Fibroblast of skin of right biceps (primary cell): ENCODE measurements around the gene CNN2.

ENCODE experiments used
- DNase-seq: peaks from one replicate; pipeline ENCODE4 v3.0.0-alpha.2; 2013

CNN2 gene

GRCh38 chr19:1032264-1032867 is 6.0 kb downstream of the CNN2 start:
- DNase-seq = no peak

GRCh38 chr19:1035998-1036621 is 9.7 kb downstream of the CNN2 start:
- DNase-seq = no peak

GRCh38 chr19:1037621-1038064 is 11.2 kb downstream of the CNN2 start:
- no peak for DNase-seq

GRCh38 chr19:1038978-1039645 is 12.7 kb downstream of the CNN2 start:
- DNase-seq = peak; percentile 54

GRCh38 chr19:1039646-1040475 is 13.5 kb downstream of the CNN2 start, which contains the start of gene ABCA7:
TSS of gene ABCA7 (plus strand) at chr19:1040107. CDS start at chr19:1041362, 1,255 bp downstream.
- peak; percentile 98 for DNase-seq

- peak; percentile 96 for DNase-seq
These were observed 14.3 kb downstream of the CNN2 start for GRCh38 chr19:1040476-1041271.

GRCh38 chr19:1041272-1041834 is 14.9 kb downstream of the CNN2 start:
- DNase-seq = no peak

- no peak for DNase-seq
These were observed 15.7 kb downstream of the CNN2 start for GRCh38 chr19:1041835-1042685.

- DNase-seq = no peak
These were observed 16.5 kb downstream of the CNN2 start for GRCh38 chr19:1042689-1043511.

- DNase-seq = no peak
These were observed 18.8 kb downstream of the CNN2 start for GRCh38 chr19:1045247-1045603.

GRCh38 chr19:1046117-1046626 is 19.8 kb downstream of the CNN2 start:
- no peak for DNase-seq

- DNase-seq = no peak
These were observed 20.7 kb downstream of the CNN2 start for GRCh38 chr19:1046836-1047695.

GRCh38 chr19:1047696-1048147 is 21.3 kb downstream of the CNN2 start:
- DNase-seq = no peak

- no peak for DNase-seq
These were observed 22.7 kb downstream of the CNN2 start for GRCh38 chr19:1049106-1049505.

- DNase-seq = no peak
These were observed 23.4 kb downstream of the CNN2 start for GRCh38 chr19:1049800-1050199.

- no peak for DNase-seq
These were observed 24.8 kb downstream of the CNN2 start for GRCh38 chr19:1050989-1051788.

GRCh38 chr19:1051791-1052190 is 25.4 kb downstream of the CNN2 start:
- DNase-seq = no peak
